Measurements from ENCODE around the gene CAMK1D.

CAMK1D gene

DNA sequence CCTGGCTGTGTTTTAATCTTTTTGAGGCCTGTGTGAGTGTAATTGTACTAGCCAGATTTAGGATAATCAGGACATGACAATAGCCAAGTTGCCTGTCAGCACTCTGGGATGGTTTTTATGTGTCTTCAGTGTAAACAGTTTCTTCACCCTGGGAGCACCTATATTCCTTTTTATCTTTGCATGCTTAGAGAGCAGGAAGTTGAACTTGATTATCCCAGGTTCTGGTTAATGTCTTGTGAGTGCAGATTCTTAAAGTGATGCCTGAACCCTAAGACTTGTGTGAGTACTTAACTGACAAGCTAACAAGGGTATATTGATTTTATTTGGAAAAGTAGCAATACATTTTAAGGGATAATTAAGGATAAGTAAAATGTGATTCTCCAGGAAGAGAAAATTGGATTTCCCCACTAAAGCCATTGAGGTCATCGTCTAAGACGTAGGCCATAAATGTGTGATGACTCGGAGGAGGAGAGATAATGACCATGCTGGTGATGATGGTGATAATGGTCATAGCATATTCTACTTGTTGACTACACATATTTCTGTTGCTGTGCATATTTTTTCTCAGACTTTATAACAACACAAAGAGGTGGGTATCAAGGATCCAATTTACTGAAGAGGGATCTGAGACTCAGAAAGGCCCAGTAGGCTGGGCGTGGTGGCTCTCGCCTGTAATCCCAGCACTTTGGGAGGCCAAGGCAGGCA, 234.7 kb downstream of the CAMK1D start (continued):
- TF ChIP-seq, protein P1, sequence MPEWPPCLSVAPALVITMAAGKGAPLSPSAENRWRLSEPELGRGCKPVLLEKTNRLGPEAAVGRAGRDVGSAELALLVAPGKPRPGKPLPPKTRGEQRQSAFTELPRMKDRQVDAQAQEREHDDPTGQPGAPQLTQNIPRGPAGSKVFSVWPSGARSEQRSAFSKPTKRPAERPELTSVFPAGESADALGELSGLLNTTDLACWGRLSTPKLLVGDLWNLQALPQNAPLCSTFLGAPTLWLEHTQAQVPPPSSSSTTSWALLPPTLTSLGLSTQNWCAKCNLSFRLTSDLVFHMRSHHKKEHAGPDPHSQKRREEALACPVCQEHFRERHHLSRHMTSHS (tag by site-specific recombination; IDR thresholded peaks at IDR 0.05) = no peak
- TF ChIP-seq KLF9 (tag by site-specific recombination; IDR thresholded peaks at IDR 0.05; ENCODE audit: low read depth) = no peak
- no peak for TF ChIP-seq ZNF791 (tag by site-specific recombination; IDR thresholded peaks at IDR 0.05)
- no peak for TF ChIP-seq SCRT1 (tag by site-specific recombination; IDR thresholded peaks at IDR 0.05; ENCODE audit: borderline replicate concordance)
- TF ChIP-seq ZBTB48 (tag by site-specific recombination; IDR thresholded peaks at IDR 0.05) = no peak
- TF ChIP-seq FEZF1 (tag by site-specific recombination; IDR thresholded peaks at IDR 0.05) = no peak
- no peak for TF ChIP-seq PRDM1 (tag by site-specific recombination; IDR thresholded peaks at IDR 0.05)
- TF ChIP-seq IKZF3 (tag by site-specific recombination; IDR thresholded peaks at IDR 0.05) = no peak
- TF ChIP-seq ZNF211 (tag by site-specific recombination; IDR thresholded peaks at IDR 0.05; ENCODE audit: low read depth) = no peak
- TF ChIP-seq ZNF529 (tag by site-specific recombination; IDR thresholded peaks at IDR 0.05; ENCODE audit: insufficient replicate concordance) = no peak
- no peak for TF ChIP-seq ZNF785 (tag by site-specific recombination; IDR thresholded peaks at IDR 0.05)
- no peak for TF ChIP-seq SP7 (tag by site-specific recombination; IDR thresholded peaks at IDR 0.05)

- Histone ChIP-seq H3K9me3 (ENCODE audit: control insufficient read depth, insufficient read depth, low read depth, low read length) (no peaks in the 10 kb centered on the region; the same call in 1 of the 2 replicates), H3K4me1 (ENCODE audit: control insufficient read depth, insufficient read depth, low read length) (peaks cover 17% of the 10 kb centered on the region), H3K27ac (ENCODE audit: extremely low read depth, low read depth, low read length) (no peak overlapping the region), H3K36me3 (ENCODE audit: control insufficient read depth in 2 of 2, insufficient read depth in 1 of 2, low read length in 2 of 2) (no peaks in the 10 kb centered on the region), H3K4me3 (ENCODE audit: low read depth, low read length) (no peak overlapping the region)
- ChIA-PET CTCF (interaction anchor here (0.7 kb wide), 1 partner anchor 10 kb away, joined by 3 read pairs; no protein-coding TSS in a partner anchor), POLR2A (no interaction called here)
- TF ChIP-seq, protein P2, sequence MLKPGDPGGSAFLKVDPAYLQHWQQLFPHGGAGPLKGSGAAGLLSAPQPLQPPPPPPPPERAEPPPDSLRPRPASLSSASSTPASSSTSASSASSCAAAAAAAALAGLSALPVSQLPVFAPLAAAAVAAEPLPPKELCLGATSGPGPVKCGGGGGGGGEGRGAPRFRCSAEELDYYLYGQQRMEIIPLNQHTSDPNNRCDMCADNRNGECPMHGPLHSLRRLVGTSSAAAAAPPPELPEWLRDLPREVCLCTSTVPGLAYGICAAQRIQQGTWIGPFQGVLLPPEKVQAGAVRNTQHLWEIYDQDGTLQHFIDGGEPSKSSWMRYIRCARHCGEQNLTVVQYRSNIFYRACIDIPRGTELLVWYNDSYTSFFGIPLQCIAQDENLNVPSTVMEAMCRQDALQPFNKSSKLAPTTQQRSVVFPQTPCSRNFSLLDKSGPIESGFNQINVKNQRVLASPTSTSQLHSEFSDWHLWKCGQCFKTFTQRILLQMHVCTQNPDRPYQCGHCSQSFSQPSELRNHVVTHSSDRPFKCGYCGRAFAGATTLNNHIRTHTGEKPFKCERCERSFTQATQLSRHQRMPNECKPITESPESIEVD (tag by site-specific recombination; IDR thresholded peaks at IDR 0.05) = 0 out of 2 replicates have a peak, but pooled peaks have one; percentile 20
- no peak for TF ChIP-seq ELK4 (IDR thresholded peaks at IDR 0.05; ENCODE audit: borderline replicate concordance, low read depth, low read length)
- 0 out of 2 replicates have a peak, but pooled peaks have one; percentile 14 for TF ChIP-seq ZBTB17 (tag by site-specific recombination; IDR thresholded peaks at IDR 0.05)
- 0 out of 2 replicates have a peak, but pooled peaks have one; percentile 36 for TF ChIP-seq ZNF362 (tag by site-specific recombination; IDR thresholded peaks at IDR 0.05)
- TF ChIP-seq, protein P3, sequence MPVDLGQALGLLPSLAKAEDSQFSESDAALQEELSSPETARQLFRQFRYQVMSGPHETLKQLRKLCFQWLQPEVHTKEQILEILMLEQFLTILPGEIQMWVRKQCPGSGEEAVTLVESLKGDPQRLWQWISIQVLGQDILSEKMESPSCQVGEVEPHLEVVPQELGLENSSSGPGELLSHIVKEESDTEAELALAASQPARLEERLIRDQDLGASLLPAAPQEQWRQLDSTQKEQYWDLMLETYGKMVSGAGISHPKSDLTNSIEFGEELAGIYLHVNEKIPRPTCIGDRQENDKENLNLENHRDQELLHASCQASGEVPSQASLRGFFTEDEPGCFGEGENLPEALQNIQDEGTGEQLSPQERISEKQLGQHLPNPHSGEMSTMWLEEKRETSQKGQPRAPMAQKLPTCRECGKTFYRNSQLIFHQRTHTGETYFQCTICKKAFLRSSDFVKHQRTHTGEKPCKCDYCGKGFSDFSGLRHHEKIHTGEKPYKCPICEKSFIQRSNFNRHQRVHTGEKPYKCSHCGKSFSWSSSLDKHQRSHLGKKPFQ (tag by site-specific recombination; IDR thresholded peaks at IDR 0.05) = no peak
- no peak for TF ChIP-seq GLIS2 (tag by site-specific recombination; IDR thresholded peaks at IDR 0.05)
- 0 out of 2 replicates have a peak, but pooled peaks have one; percentile 16 for TF ChIP-seq ZEB2 (tag by site-specific recombination; IDR thresholded peaks at IDR 0.05)
Observed at GRCh38 chr10:12586741-12587140, 237.4 kb downstream of the CAMK1D start.

Measured in HEK293 (cell line).